HepG2 (cell line): ENCODE results near the gene KANSL1. TPM values are rescaled to one million over a fixed set of nuclear protein-coding genes. Genes with fewer than 3 reads are reported as not detected.
A peak's percentile ranks its signal among the peaks of the same experiment; 100 is the strongest.

Experiments used
- BORCS8-MEF2B ChIP-seq: sonication (generic); formaldehyde crosslinking; IDR thresholded peaks from 2 replicates; pipeline ENCODE4 v1.8.0; 2022; ENCODE audit warnings: mild to moderate bottlenecking, missing genetic modification reagents
- NCOR1 ChIP-seq: fragments of 200-600 bp; sonication (generic); IDR thresholded peaks from 2 replicates; pipeline ENCODE4 v1.7.0; 2017; ENCODE audit warnings: antibody characterized with exemption, low read length, borderline replicate concordance
- TBL1XR1 ChIP-seq: fragments of 150-350 bp; IDR thresholded peaks from 2 replicates; pipeline ENCODE4 v1.6.1; 2014; ENCODE audit warnings: borderline replicate concordance, low read length; ENCODE audit not compliant: partially characterized antibody
- XBP1 ChIP-seq: sonication (generic); formaldehyde crosslinking; IDR thresholded peaks from 2 replicates; pipeline ENCODE4 v1.5.0; 2020; ENCODE audit warnings: missing genetic modification reagents
- ZIK1 ChIP-seq: sonication (generic); formaldehyde crosslinking; IDR thresholded peaks from 2 replicates; pipeline ENCODE4 v1.5.0; 2020; ENCODE audit warnings: mild to moderate bottlenecking, low read depth, missing genetic modification reagents, borderline replicate concordance
- ZNF10 ChIP-seq: sonication (generic); formaldehyde crosslinking; IDR thresholded peaks from 2 replicates; pipeline ENCODE4 v1.4.0; 2020; ENCODE audit warnings: mild to moderate bottlenecking, low read depth, missing genetic modification reagents, borderline replicate concordance
- ZNF142 ChIP-seq: sonication (generic); formaldehyde crosslinking; IDR thresholded peaks from 2 replicates; pipeline ENCODE4 v1.4.0; 2020; ENCODE audit warnings: missing genetic modification reagents
- ZNF20 ChIP-seq: sonication (generic); formaldehyde crosslinking; IDR thresholded peaks from 2 replicates; pipeline ENCODE4 v1.4.0; 2020; ENCODE audit warnings: mild to moderate bottlenecking, moderate library complexity, missing genetic modification reagents
- ZNF30 ChIP-seq: sonication (generic); formaldehyde crosslinking; IDR thresholded peaks from 2 replicates; pipeline ENCODE4 v1.5.0; 2020; ENCODE audit warnings: mild to moderate bottlenecking, missing genetic modification reagents
- ZNF710 ChIP-seq: sonication (generic); formaldehyde crosslinking; IDR thresholded peaks from 2 replicates; pipeline ENCODE4 v1.5.0; 2020; ENCODE audit warnings: mild to moderate bottlenecking, missing genetic modification reagents, borderline replicate concordance
- ZSCAN29 ChIP-seq: sonication (generic); formaldehyde crosslinking; conservative IDR thresholded peaks from 2 replicates; pipeline ENCODE4 v1.4.0; 2020; ENCODE audit warnings: mild to moderate bottlenecking, missing genetic modification reagents
- polyA plus RNA-seq, 8 experiments: library from polyadenylated mRNA; depleted of rRNA in 3 of 8; stranded (reverse) in 7 of 8; unstranded in 1 of 8; fragments of >200 nt; fragmentation: Illumina TruSeq in 4 of 8; extraction: Trizol in 4 of 8; gene quantifications; 2 replicates each; pipeline versions ENCODE4 v1.2.1 to v1.2.3, GENCODE V29; 2011 to 2016; ENCODE audit warnings: low read depth in 4 of 8, missing spikeins in 1 of 8, mixed read lengths in 1 of 8; ENCODE audit not compliant: insufficient read depth in 1 of 8
- total RNA-seq, 5 experiments: library from RNA; depleted of rRNA; stranded (reverse); fragments of >200 nt; fragmentation: Illumina TruSeq; extraction: Trizol; gene quantifications; 2 replicates each; pipeline ENCODE4 v1.2.3, GENCODE V29; 2016; ENCODE audit warnings: low read depth in 1 of 5
- TF ChIP-seq, protein P1 (sequence below): sonication (generic); formaldehyde crosslinking; IDR thresholded peaks from 2 replicates; pipeline ENCODE4 v1.4.0; 2020; ENCODE audit warnings: mild to moderate bottlenecking, missing genetic modification reagents
- TF ChIP-seq, protein P2 (sequence below): fragments of 450-650 bp; IDR thresholded peaks from 2 replicates; pipeline ENCODE4 v1.6.1; 2017
- TF ChIP-seq, protein P3 (sequence below): sonication (generic); formaldehyde crosslinking; IDR thresholded peaks from 2 replicates; pipeline ENCODE4 v1.9.0; 2021; ENCODE audit warnings: missing genetic modification reagents, borderline replicate concordance

The KANSL1 gene
- total and polyA plus RNA-seq, 2 of the 13 experiments (the other 11 are each of a cell fraction or from before 2014, with no cell fraction given) = 24.0 to 59.6 TPM

- TF ChIP-seq NCOR1 = peak; percentile 63
- no peak for TF ChIP-seq ZNF142 (CRISPR knock-in tag)
- TF ChIP-seq ZIK1 = no peak
- TF ChIP-seq, protein P1, sequence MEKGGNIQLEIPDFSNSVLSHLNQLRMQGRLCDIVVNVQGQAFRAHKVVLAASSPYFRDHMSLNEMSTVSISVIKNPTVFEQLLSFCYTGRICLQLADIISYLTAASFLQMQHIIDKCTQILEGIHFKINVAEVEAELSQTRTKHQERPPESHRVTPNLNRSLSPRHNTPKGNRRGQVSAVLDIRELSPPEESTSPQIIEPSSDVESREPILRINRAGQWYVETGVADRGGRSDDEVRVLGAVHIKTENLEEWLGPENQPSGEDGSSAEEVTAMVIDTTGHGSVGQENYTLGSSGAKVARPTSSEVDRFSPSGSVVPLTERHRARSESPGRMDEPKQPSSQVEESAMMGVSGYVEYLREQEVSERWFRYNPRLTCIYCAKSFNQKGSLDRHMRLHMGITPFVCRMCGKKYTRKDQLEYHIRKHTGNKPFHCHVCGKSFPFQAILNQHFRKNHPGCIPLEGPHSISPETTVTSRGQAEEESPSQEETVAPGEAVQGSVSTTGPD (CRISPR knock-in tag) = peak; percentile 93
- no peak for TF ChIP-seq ZNF10 (CRISPR knock-in tag)
- no peak for TF ChIP-seq ZNF20
- 0 out of 2 replicates have a peak, but pooled peaks have one; percentile 83 for TF ChIP-seq ZNF710 (CRISPR knock-in tag)
- peak; percentile 58; the same call in 1 of the 2 replicates for TF ChIP-seq BORCS8-MEF2B (CRISPR knock-in tag)
- TF ChIP-seq, protein P2, sequence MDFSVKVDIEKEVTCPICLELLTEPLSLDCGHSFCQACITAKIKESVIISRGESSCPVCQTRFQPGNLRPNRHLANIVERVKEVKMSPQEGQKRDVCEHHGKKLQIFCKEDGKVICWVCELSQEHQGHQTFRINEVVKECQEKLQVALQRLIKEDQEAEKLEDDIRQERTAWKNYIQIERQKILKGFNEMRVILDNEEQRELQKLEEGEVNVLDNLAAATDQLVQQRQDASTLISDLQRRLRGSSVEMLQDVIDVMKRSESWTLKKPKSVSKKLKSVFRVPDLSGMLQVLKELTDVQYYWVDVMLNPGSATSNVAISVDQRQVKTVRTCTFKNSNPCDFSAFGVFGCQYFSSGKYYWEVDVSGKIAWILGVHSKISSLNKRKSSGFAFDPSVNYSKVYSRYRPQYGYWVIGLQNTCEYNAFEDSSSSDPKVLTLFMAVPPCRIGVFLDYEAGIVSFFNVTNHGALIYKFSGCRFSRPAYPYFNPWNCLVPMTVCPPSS = no peak
- TF ChIP-seq TBL1XR1 = no peak
- TF ChIP-seq XBP1 (CRISPR knock-in tag) = no peak
- TF ChIP-seq ZSCAN29 (CRISPR knock-in tag) = peak; percentile 85
- TF ChIP-seq, protein P3, sequence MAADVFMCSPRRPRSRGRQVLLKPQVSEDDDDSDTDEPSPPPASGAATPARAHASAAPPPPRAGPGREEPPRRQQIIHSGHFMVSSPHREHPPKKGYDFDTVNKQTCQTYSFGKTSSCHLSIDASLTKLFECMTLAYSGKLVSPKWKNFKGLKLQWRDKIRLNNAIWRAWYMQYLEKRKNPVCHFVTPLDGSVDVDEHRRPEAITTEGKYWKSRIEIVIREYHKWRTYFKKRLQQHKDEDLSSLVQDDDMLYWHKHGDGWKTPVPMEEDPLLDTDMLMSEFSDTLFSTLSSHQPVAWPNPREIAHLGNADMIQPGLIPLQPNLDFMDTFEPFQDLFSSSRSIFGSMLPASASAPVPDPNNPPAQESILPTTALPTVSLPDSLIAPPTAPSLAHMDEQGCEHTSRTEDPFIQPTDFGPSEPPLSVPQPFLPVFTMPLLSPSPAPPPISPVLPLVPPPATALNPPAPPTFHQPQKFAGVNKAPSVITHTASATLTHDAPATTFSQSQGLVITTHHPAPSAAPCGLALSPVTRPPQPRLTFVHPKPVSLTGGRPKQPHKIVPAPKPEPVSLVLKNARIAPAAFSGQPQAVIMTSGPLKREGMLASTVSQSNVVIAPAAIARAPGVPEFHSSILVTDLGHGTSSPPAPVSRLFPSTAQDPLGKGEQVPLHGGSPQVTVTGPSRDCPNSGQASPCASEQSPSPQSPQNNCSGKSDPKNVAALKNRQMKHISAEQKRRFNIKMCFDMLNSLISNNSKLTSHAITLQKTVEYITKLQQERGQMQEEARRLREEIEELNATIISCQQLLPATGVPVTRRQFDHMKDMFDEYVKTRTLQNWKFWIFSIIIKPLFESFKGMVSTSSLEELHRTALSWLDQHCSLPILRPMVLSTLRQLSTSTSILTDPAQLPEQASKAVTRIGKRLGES (CRISPR knock-in tag) = no peak
- TF ChIP-seq ZNF30 (CRISPR knock-in tag) = no peak
Measured at GRCh38 chr17:46003907-46004748, 189.1 kb downstream of the KANSL1 start (continued).
